K562 (cell line): ENCODE results near the gene SHROOM3. TPM values are rescaled to one million over a fixed set of nuclear protein-coding genes. Genes with fewer than 3 reads are reported as not detected.

ENCODE experiments used
- ATAC-seq: fragments of 200-7000 bp; cut with Tn5 transposase; 3 replicates; pipeline ENCODE4 v1.9.1; 2020; ENCODE audit warnings: moderate library complexity
- BruUV-seq: library from RNA; stranded (reverse); fragments of 400-500 nt; replicated peaks from 2 replicates; lab custom pipeline; 2021; lab: Mats Ljungman, UMichigan
- CTCF ChIA-PET: fragments of 300-600 bp; formaldehyde crosslinking; extraction: SDS; loops from one replicate; lab custom pipeline; 2021; ENCODE audit warnings: low intra/inter-chr PET ratio; lab: Yijun Ruan, JAX
- POLR2A ChIA-PET: fragments of 300-600, 350-650 bp; sonication (Branson Sonifier 250); formaldehyde crosslinking; extraction: SDS; loops from one replicate; lab custom pipeline; 2021; ENCODE audit warnings: antibody characterized with exemption, inconsistent platforms; lab: Yijun Ruan, JAX
- DNase-seq, 4 experiments: peaks; one replicate each; pipeline versions ENCODE4 v3.0.0 to v3.0.0-alpha.2; 2011 to 2018; ENCODE audit warnings: low spot score in 3 of 4, mixed read lengths in 3 of 4; ENCODE audit errors: extremely low read depth in 1 of 4
- FAIRE-seq: peaks from 2 replicates; lab custom pipeline; 2011; peaks lifted over from hg19 to GRCh38; lab: Jason Lieb, UNC
- H2AFZ ChIP-seq: 2 replicates; pipeline ENCODE4 v1.6.0; 2011; ENCODE audit warnings: low read depth, low read length, control low read depth, inconsistent platforms
- H3K27ac ChIP-seq: fragments of 200-600 bp; 3 replicates; pipeline ENCODE4 v1.8.0; 2011; ENCODE audit warnings: low read depth, mild to moderate bottlenecking, control low read depth, inconsistent platforms, low read length, moderate library complexity, mixed read lengths; ENCODE audit errors: extremely low read depth
- H3K27me3 ChIP-seq, 2 experiments: fragments of 300-600 bp in 1 of 2; 2 replicates in 1 of 2; 3 replicates in 1 of 2; pipeline versions ENCODE4 v1.6.0 to v1.8.0; 2011; ENCODE audit warnings: inconsistent platforms in 2 of 2, low read length in 2 of 2, mild to moderate bottlenecking in 1 of 2, mixed read lengths in 1 of 2, moderate library complexity in 1 of 2; ENCODE audit not compliant: control insufficient read depth in 2 of 2, insufficient read depth in 2 of 2
- H3K36me3 ChIP-seq: fragments of 300-600 bp; 3 replicates; pipeline ENCODE4 v1.8.0; 2011; ENCODE audit warnings: mild to moderate bottlenecking, low read length, inconsistent platforms; ENCODE audit not compliant: control insufficient read depth, insufficient read depth
- H3K4me1 ChIP-seq, 2 experiments: fragments of 200-600 bp in 1 of 2; replicated peaks in 1 of 2; 2 replicates in 1 of 2; 3 replicates in 1 of 2; pipeline versions ENCODE4 v1.5.1 to v1.8.0; 2011; ENCODE audit warnings: inconsistent platforms in 2 of 2, low read length in 2 of 2, mild to moderate bottlenecking in 1 of 2, mixed read lengths in 1 of 2, moderate library complexity in 1 of 2; ENCODE audit not compliant: control insufficient read depth in 2 of 2, insufficient read depth in 2 of 2
- H3K4me2 ChIP-seq: 2 replicates; pipeline ENCODE4 v1.6.1; 2011; ENCODE audit warnings: low read length, control low read depth, inconsistent platforms, mixed read lengths; ENCODE audit not compliant: insufficient read depth
- H3K4me3 ChIP-seq: fragments of 200-600 bp; sonication (generic), shearing (Covaris generic); 2 replicates; pipeline ENCODE4 v1.5.1; 2016; ENCODE audit warnings: control low read depth, inconsistent platforms
- H3K79me2 ChIP-seq: fragments of 200-600 bp; 3 replicates; pipeline ENCODE4 v1.8.0; 2011; ENCODE audit warnings: low read length, inconsistent platforms; ENCODE audit not compliant: control insufficient read depth, insufficient read depth
- H3K9ac ChIP-seq, 2 experiments: 2 replicates each; pipeline versions ENCODE4 v1.6.0 to v1.6.1; 2011; ENCODE audit warnings: low read depth in 2 of 2, low read length in 2 of 2, control low read depth in 1 of 2, inconsistent platforms in 1 of 2, mild to moderate bottlenecking in 1 of 2, mixed read lengths in 1 of 2; ENCODE audit not compliant: insufficient read depth in 1 of 2
- H3K9me1 ChIP-seq: one replicate; pipeline ENCODE4 v1.6.0; 2011; ENCODE audit warnings: inconsistent platforms, mild to moderate bottlenecking, low read length, moderate library complexity; ENCODE audit not compliant: control insufficient read depth, insufficient read depth
- H3K9me3 ChIP-seq: replicated peaks from 2 replicates; pipeline ENCODE4 v1.5.1; 2011; ENCODE audit warnings: low read depth, low read length, inconsistent platforms; ENCODE audit not compliant: control insufficient read depth, insufficient read depth
- H4K20me1 ChIP-seq: replicated peaks from 2 replicates; pipeline ENCODE4 v1.6.1; 2011; ENCODE audit warnings: low read length, inconsistent platforms, mixed read lengths; ENCODE audit not compliant: control insufficient read depth, insufficient read depth
- CTCF ChIP-seq, 3 experiments: IDR thresholded peaks in 2 of 3; conservative IDR thresholded peaks in 1 of 3; 2 replicates each; pipeline ENCODE4 v1.5.1; 2011 to 2012; ENCODE audit warnings: low read length in 3 of 3, mild to moderate bottlenecking in 3 of 3, control low read depth in 2 of 3, improper control_type of control experiment in 1 of 3, inconsistent platforms in 1 of 3, low read depth in 1 of 3, mixed read lengths in 1 of 3, moderate library complexity in 1 of 3; ENCODE audit not compliant: insufficient read depth in 2 of 3
- DEAF1 ChIP-seq: fragments of 450-650 bp; formaldehyde crosslinking; IDR thresholded peaks from 2 replicates; pipeline ENCODE4 v1.4.0; 2020; ENCODE audit warnings: mild to moderate bottlenecking, moderate library complexity
- NFIC ChIP-seq: fragments of 450-650 bp; IDR thresholded peaks from 2 replicates; pipeline ENCODE4 v1.6.1; 2017; ENCODE audit warnings: mild to moderate bottlenecking, inconsistent platforms
- RAD21 ChIP-seq, 2 experiments: fragments of 250-450 bp in 1 of 2; fragments of 450-650 bp in 1 of 2; sonication (Bioruptor Pico) in 1 of 2; formaldehyde crosslinking in 1 of 2; IDR thresholded peaks in 1 of 2; conservative IDR thresholded peaks in 1 of 2; 2 replicates each; pipeline versions ENCODE4 v1.4.0 to v1.8.0; 2020 to 2022; ENCODE audit warnings: mild to moderate bottlenecking in 2 of 2, moderate library complexity in 1 of 2
- REST ChIP-seq, 2 experiments: fragments of 450-650 bp; formaldehyde crosslinking in 1 of 2; IDR thresholded peaks; 2 replicates each; pipeline versions ENCODE4 v1.4.0 to v1.6.1; 2014 to 2020; ENCODE audit warnings: mild to moderate bottlenecking in 2 of 2, borderline replicate concordance in 1 of 2, low read depth in 1 of 2
- SMARCE1 ChIP-seq: fragments of 450-650 bp; IDR thresholded peaks from 2 replicates; pipeline ENCODE4 v1.7.1; 2016; ENCODE audit warnings: mild to moderate bottlenecking
- SMC3 ChIP-seq: conservative IDR thresholded peaks from 2 replicates; pipeline ENCODE4 v1.6.1; 2011; ENCODE audit warnings: low read depth, low read length, improper control_type of control experiment; ENCODE audit not compliant: insufficient read depth
- WGBS: fragments of 100-300 bp; shearing (Covaris generic); methylation state at CpG from one replicate; pipeline ENCODE4 v1.1.6; 2016; ENCODE audit warnings: low coverage, mixed read lengths; ENCODE audit not compliant: insufficient coverage; ENCODE audit errors: missing lambda C conversion rate; 5-methylcytosine and 5-hydroxymethylcytosine counted together
- in situ Hi-C: fragments of 300-500 bp; cut with MboI; formaldehyde crosslinking; loops from 4 replicates; pipeline ENCODE4 v1.15.0; 2018; ENCODE audit warnings: inconsistent platforms, mixed read lengths
- intact Hi-C: fragments of 100-400 bp; cut with micrococcal nuclease; formaldehyde crosslinking; loops from 2 replicates; pipeline ENCODE4 v1.14.2; 2022
- polyA plus RNA-seq, 8 experiments: library from polyadenylated mRNA; depleted of rRNA in 4 of 8; stranded (reverse) in 5 of 8; unstranded in 3 of 8; fragments of >200 nt; fragmentation: Nextera tagmentation in 2 of 8; fragmentation: Illumina TruSeq in 1 of 8; extraction: Ambion mirVana in 2 of 8; extraction: Trizol in 1 of 8; gene quantifications; 2 replicates each; pipeline versions ENCODE4 v1.2.1 to v1.2.3, GENCODE V29; 2011 to 2014; ENCODE audit warnings: inconsistent platforms in 1 of 8, missing spikeins in 1 of 8
- total RNA-seq, 7 experiments: library from RNA; depleted of rRNA in 6 of 7; stranded (reverse); fragments of >200 nt in 6 of 7; fragmentation: Illumina TruSeq in 2 of 7; extraction: Trizol in 2 of 7; gene quantifications; 2 replicates each; pipeline versions ENCODE4 v1.2.1 to v1.2.3, GENCODE V29; 2011 to 2021; ENCODE audit warnings: low replicate concordance in 1 of 7

Gene SHROOM3
- total and polyA plus RNA-seq, 9 of the 15 experiments (the other 6 are each of a cell fraction or from before 2014, with no cell fraction given): 0.01 to 0.07 TPM; not detected in 7

GRCh38 chr4:76504613-76505465 is 69.8 kb downstream of the SHROOM3 start:
- WGBS: 4% methylated on average over 2 of the region's 2 CpGs
- Histone ChIP-seq H2AFZ (no peak overlapping the region), H3K4me1 (no peaks in the 10 kb centered on the region), H3K27me3 (peaks cover 2 to 16% of the 10 kb centered on the region in 2 experiments; a peak in 3 of 5 replicates), H3K9ac (no peak overlapping the region), H4K20me1 (no peaks in the 10 kb centered on the region), H3K4me2 (no peak overlapping the region), H3K4me3 (no peak overlapping the region), H3K36me3 (no peaks in the 10 kb centered on the region), H3K79me2 (no peaks in the 10 kb centered on the region), H3K9me1 (no peaks in the 10 kb centered on the region), H3K9me3 (no peaks in the 10 kb centered on the region), H3K27ac (no peak overlapping the region)
- DNase-seq (peak; percentile 13 to 52 (median 28)), FAIRE-seq (peak; percentile 82), ATAC-seq (peak; percentile 70)
- BruUV-seq: no TSS peak
- intact Hi-C loops: loop anchor here (1.0 to 5.0 kb wide), 2 partner anchors 75 to 323 kb away; no protein-coding TSS in a partner anchor
- in situ Hi-C loops: loop anchor here (5.0 kb wide), 1 partner anchor 73 kb away; no protein-coding TSS in a partner anchor
- ChIA-PET POLR2A (no interaction called here), CTCF (interaction anchor here (1.1 to 2.0 kb wide), 4 partner anchors 73 to 505 kb away, joined by 3 to 39 read pairs (median 6); no protein-coding TSS in a partner anchor)
- no peak for TF ChIP-seq SMARCE1
- TF ChIP-seq SMC3: peak; percentile 63
- peak; percentile 67; the same call in 1 of the 2 replicates for TF ChIP-seq REST (IDR thresholded peaks at IDR 0.05; ENCODE audit: borderline replicate concordance)
- no peak for TF ChIP-seq REST (CRISPR knock-in tag; IDR thresholded peaks at IDR 0.05; ENCODE audit: low read depth)
- TF ChIP-seq DEAF1 (CRISPR knock-in tag): peak; percentile 56; the same call in 1 of the 2 replicates
- no peak for TF ChIP-seq NFIC
- TF ChIP-seq RAD21 (CRISPR knock-in tag; conservative IDR thresholded peaks at IDR 0.05 in 1 of 2, IDR thresholded peaks at IDR 0.05 in 1 of 2): peak; percentile 67 to 79
- TF ChIP-seq CTCF (IDR thresholded peaks at IDR 0.05 in 2 of 3, conservative IDR thresholded peaks at IDR 0.05 in 1 of 3; ENCODE audit: insufficient read depth in 2 of 3, low read depth in 1 of 3, low read length in 3 of 3): peak; percentile 48 to 71 (median 53); a peak in 4 of 6 replicates
